ENCODE results near the gene CIC.

CIC gene

DNA sequence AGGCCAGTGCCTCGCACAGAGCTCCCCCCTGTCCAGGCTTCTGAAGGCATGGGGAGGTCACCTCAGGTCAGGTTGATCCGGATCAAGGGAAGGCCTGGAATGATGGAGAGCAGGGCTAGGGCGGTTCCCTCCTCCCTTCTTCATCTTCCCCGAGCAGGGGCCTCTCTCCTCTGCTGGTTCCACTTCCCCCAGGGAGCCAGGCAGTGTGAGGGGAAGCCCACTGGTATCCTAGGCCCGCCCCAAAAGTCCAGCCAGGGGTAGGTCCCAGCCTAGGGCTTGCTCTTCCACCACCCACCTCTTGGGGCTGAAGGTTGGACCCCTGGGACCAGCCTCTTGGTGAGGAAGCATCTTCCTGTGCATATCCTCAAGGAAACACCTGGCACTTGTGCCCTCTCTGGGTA lies 16.5 kb downstream of the CIC start:
- DNase-seq (ENCODE audit: low spot score in 2 of 2) (no peak), ATAC-seq (no peak)
- Mint-ChIP-seq H3K9me3 (no peaks in the 10 kb centered on the region), H3K4me1 (peaks cover 19% of the 10 kb centered on the region), H3K27ac (peak overlapping the region; percentile 90), H3K36me3 (peaks cover 61% of the 10 kb centered on the region), H3K4me3 (peak overlapping the region; percentile 84)

DNA sequence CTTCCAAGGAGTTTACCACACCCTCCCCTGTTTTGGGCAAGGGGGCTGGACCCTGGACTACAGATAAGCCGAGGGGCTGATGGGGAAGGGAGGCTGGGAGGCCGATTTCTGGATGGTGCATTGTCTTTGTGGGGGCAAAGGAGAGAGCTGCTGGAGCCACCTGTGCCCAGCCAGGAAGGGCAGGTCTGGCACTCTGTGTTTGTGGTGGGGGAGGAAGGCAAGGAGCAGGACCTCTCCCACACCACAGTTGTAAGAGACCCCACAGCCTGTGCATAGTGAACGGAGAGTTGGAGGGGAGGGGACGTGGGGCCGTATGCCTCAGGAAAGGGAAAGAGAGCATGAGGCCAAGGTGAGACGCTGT lies 16.9 kb downstream of the CIC start:
- H3K9me3 Mint-ChIP-seq: no peaks in the 10 kb centered on the region
- H3K4me3 Mint-ChIP-seq: peak overlapping the region; percentile 84
- no peak for DNase-seq (ENCODE audit: low spot score in 2 of 2)
- H3K36me3 Mint-ChIP-seq: peaks cover 65% of the 10 kb centered on the region
- H3K27ac Mint-ChIP-seq: peak overlapping the region; percentile 90
- peaks cover 19% of the 10 kb centered on the region for H3K4me1 Mint-ChIP-seq
- no peak for ATAC-seq

DNA sequence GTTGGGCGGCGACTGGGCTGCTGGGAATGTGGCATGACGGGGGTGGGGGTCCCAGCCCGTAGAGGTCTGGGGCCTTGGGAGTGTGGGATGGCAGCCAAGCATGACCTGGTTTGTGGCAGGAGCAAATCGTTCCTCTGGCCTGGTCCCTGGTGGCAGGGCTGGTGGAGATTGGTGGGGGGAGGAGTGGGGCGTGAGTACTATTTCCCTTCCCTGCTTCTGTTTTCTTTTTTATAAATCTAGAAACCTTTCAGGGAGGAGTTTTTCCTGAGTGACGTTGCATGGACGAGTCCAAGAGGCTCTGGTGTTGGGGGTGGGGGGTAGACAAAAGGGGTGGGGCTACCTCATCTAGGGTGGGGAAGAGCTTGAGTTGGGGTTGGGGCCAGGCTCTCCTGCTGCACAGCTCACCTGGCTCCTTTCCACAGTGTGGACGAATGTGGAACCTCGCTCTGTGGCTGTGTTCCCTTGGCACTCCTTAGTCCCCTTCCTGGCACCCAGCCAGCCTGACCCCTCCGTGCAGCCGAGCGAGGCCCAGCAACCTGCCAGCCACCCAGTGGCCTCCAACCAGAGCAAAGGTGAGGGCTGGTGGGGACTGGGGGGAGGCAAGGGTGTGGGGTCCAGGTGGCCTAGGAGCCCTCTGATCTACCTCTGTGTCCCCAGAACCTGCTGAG lies 17.4 kb downstream of the CIC start:
- peaks cover 69% of the 10 kb centered on the region for H3K36me3 Mint-ChIP-seq
- H3K9me3 Mint-ChIP-seq: no peaks in the 10 kb centered on the region
- H3K27ac Mint-ChIP-seq: peak overlapping the region; percentile 90
- ATAC-seq (no peak), DNase-seq (ENCODE audit: low spot score in 2 of 2) (no peak)
- H3K4me3 Mint-ChIP-seq: peak overlapping the region; percentile 84
- peaks cover 21% of the 10 kb centered on the region for H3K4me1 Mint-ChIP-seq

DNA sequence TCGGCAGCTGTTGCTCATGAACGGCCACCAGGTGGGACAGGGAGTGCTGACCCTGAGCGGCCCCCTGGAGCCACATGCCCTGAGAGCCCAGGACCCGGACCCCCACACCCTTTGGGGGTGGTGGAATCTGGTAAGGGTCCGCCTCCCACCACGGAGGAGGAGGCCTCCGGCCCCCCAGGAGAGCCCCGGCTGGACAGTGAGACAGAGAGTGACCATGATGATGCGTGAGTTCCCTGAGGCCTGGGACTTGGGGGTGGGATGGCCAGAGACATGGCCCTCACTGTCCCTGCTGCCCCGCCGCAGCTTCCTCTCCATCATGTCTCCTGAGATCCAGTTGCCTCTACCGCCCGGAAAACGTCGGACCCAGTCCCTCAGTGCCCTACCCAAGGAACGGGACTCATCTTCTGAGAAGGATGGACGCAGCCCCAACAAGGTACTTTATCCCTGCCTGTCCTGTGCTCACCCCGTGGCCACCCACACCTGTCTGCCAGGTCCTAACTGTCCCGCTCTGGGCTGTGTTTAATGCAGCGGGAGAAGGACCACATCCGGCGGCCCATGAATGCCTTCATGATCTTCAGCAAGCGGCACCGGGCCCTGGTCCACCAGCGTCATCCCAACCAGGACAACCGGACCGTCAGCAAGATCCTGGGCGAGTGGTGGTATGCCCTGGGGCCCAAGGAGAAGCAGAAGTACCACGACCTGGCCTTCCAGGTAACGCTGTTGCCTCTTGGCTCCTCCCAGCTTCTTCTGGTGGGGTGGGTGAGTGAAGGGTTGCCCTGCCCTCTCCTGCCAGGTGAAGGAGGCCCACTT lies 18.2 kb downstream of the CIC start:
- ATAC-seq (no peak), DNase-seq (ENCODE audit: low spot score in 2 of 2) (no peak)
- H3K9me3 Mint-ChIP-seq: no peaks in the 10 kb centered on the region
- peaks cover 69% of the 10 kb centered on the region for H3K36me3 Mint-ChIP-seq
- H3K4me1 Mint-ChIP-seq: peaks cover 26% of the 10 kb centered on the region
- H3K4me3 Mint-ChIP-seq: no peak overlapping the region
- no peak overlapping the region for H3K27ac Mint-ChIP-seq

DNA sequence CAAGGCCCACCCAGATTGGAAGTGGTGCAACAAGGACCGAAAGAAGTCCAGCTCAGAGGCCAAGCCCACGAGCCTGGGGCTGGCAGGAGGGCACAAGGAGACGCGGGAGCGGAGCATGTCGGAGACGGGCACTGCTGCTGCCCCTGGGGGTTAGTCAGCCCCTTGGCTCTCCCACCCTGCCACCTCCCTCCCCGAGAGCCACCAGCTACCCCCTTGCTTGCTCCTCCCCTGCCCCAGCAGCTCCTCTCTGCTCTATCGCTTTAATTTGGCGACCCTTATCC lies 18.7 kb downstream of the CIC start:
- H3K4me3 Mint-ChIP-seq: no peak overlapping the region
- DNase-seq (ENCODE audit: low spot score in 2 of 2): no peak
- H3K4me1 Mint-ChIP-seq: peaks cover 26% of the 10 kb centered on the region
- peaks cover 74% of the 10 kb centered on the region for H3K36me3 Mint-ChIP-seq
- H3K9me3 Mint-ChIP-seq: no peaks in the 10 kb centered on the region
- no peak overlapping the region for H3K27ac Mint-ChIP-seq
- ATAC-seq: no peak

DNA sequence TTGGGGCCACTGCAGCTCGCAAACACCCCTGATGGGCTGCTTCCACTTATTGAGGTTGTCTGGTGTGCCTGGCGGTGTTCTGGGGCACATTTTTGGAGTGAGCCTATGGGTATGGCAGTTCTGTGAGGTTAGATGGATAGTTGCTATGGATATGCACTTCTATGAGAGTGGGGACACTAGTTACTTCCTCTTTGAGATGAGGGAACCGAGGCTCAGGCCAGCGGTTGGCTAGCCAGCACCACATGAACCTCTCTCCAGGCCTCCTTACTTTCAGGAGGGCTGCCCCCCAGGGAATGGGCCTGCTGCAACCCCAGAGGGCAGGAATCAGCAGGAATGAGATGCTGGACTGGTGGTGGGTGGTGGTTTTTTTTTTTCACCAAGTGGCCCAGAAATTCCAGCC lies 19.3 kb downstream of the CIC start:
- Mint-ChIP-seq H3K4me1 (peaks cover 26% of the 10 kb centered on the region), H3K4me3 (no peak overlapping the region), H3K9me3 (no peaks in the 10 kb centered on the region), H3K27ac (no peak overlapping the region), H3K36me3 (peaks cover 81% of the 10 kb centered on the region)
- no peak for ATAC-seq
- DNase-seq (ENCODE audit: low spot score in 2 of 2): no peak

DNA sequence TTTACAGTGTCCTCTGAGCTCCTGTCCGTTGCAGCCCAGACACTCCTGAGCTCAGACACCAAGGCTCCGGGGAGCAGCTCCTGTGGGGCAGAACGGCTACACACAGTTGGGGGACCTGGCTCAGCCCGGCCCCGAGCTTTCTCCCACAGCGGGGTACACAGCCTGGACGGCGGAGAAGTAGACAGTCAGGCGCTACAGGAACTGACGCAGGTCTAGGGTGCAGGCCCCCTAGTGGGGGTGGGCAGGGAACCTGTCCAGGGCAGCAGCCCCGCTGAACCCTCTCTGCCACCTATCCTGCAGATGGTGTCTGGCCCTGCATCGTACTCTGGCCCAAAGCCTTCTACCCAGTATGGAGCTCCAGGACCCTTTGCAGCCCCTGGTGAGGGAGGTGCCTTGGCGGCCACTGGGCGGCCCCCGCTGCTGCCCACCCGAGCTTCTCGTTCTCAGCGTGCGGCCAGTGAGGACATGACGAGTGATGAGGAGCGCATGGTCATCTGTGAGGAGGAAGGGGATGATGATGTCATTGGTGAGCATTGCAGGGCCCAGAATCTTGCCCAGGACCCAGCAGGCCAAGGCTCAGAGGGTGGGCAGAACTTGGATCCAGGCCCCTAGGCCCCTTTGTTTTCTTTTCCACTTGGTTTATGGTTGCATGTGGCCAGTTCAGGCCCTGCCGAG lies 20.0 kb downstream of the CIC start:
- Mint-ChIP-seq H3K4me1 (peaks cover 26% of the 10 kb centered on the region), H3K27ac (no peak overlapping the region), H3K4me3 (no peak overlapping the region), H3K36me3 (peaks cover 87% of the 10 kb centered on the region), H3K9me3 (no peaks in the 10 kb centered on the region)
- ATAC-seq: no peak
- DNase-seq (ENCODE audit: low spot score in 2 of 2): no peak

DNA sequence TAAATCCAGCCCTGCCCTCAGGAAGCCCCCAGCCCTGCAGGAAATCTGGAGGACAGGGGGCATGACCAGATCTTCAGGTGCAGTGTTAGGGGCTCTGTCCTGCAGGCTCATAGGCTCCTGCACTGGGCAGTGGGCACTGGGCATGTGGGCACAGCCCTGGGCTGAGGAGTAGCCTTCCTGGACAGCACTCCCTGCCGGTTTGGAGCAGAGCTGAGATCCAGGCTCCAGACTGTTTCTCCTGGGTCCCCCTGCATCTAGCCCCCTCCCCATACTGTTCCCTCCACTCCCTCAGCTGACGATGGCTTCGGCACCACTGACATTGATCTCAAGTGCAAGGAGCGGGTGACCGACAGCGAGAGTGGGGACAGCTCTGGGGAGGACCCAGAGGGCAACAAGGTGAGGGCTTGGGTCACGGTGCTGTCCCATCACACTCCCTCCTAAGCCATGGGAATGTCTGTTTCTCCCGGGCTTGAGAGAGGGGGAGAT lies 20.5 kb downstream of the CIC start:
- DNase-seq (ENCODE audit: low spot score in 2 of 2) (no peak), ATAC-seq (no peak)
- Mint-ChIP-seq H3K27ac (no peak overlapping the region), H3K4me1 (peaks cover 24% of the 10 kb centered on the region), H3K36me3 (peaks cover 91% of the 10 kb centered on the region), H3K4me3 (no peak overlapping the region), H3K9me3 (no peaks in the 10 kb centered on the region)

DNA sequence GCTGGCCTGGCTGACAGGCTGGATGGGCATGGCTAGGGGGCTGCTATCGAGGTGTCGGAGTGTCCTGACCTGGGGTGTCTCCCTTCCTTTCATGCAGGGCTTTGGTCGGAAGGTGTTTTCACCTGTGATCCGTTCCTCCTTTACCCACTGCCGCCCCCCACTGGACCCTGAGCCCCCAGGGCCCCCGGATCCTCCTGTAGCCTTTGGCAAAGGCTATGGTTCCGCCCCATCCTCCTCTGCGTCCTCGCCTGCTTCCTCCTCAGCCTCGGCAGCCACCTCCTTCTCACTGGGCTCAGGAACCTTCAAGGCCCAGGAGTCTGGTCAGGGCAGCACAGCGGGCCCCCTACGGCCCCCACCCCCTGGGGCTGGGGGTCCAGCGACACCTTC lies 21.1 kb downstream of the CIC start:
- DNase-seq (ENCODE audit: low spot score in 2 of 2) (no peak), ATAC-seq (no peak)
- Mint-ChIP-seq H3K9me3 (no peaks in the 10 kb centered on the region), H3K27ac (no peak overlapping the region), H3K4me3 (no peak overlapping the region), H3K36me3 (peaks cover 90% of the 10 kb centered on the region), H3K4me1 (peaks cover 19% of the 10 kb centered on the region)

DNA sequence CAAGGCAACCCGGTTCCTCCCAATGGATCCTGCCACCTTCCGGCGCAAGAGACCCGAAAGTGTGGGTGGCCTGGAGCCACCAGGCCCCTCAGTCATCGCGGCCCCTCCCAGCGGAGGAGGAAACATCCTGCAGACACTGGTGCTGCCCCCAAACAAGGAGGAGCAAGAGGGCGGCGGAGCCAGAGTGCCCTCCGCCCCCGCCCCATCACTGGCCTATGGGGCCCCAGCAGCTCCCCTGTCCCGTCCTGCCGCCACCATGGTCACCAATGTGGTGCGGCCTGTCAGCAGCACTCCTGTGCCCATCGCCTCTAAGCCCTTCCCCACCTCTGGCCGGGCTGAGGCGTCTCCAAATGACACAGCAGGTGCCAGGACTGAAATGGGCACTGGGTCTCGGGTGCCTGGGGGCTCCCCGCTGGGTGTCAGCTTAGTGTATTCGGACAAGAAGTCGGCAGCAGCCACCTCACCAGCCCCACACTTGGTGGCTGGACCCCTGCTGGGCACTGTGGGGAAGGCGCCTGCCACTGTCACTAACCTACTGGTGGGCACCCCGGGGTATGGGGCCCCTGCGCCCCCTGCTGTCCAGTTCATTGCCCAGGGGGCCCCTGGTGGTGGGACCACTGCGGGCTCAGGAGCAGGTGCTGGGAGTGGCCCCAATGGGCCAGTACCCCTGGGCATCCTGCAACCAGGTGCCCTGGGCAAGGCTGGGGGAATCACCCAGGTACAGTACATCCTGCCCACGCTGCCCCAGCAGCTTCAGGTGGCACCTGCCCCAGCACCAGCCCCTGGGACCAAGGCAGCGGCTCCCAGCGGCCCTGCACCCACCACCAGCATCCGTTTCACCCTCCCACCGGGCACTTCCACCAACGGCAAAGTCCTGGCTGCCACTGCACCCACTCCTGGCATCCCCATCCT lies 21.7 kb downstream of the CIC start:
- H3K4me3 Mint-ChIP-seq: no peak overlapping the region

DNA sequence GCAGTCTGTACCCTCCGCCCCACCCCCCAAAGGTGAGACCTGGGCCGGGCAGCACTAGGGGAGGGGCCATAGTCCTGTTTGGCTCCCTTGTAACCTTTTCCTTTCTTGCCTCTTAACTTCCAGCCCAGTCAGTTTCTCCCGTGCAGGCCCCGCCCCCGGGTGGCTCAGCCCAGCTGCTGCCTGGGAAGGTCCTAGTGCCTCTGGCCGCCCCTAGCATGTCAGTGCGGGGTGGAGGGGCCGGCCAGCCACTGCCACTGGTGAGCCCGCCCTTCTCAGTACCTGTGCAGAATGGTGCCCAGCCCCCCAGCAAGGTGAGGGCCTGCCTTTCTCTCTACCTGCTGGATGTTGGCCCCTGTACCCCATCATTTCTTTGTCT lies 22.4 kb downstream of the CIC start:
- Mint-ChIP-seq H3K9me3 (no peaks in the 10 kb centered on the region), H3K27ac (peak overlapping the region; percentile 73), H3K4me1 (peaks cover 13% of the 10 kb centered on the region), H3K4me3 (no peak overlapping the region), H3K36me3 (peaks cover 93% of the 10 kb centered on the region)
- ATAC-seq: no peak
- no peak for DNase-seq (ENCODE audit: low spot score in 2 of 2)

More for the DNA sequence above, 21.7 kb downstream of the CIC start:
- ATAC-seq (peak; percentile 71), DNase-seq (ENCODE audit: low spot score in 2 of 2) (no peak)
- Mint-ChIP-seq H3K36me3 (peaks cover 90% of the 10 kb centered on the region), H3K9me3 (no peaks in the 10 kb centered on the region), H3K27ac (peak overlapping the region; percentile 73), H3K4me1 (peaks cover 12% of the 10 kb centered on the region)

DNA sequence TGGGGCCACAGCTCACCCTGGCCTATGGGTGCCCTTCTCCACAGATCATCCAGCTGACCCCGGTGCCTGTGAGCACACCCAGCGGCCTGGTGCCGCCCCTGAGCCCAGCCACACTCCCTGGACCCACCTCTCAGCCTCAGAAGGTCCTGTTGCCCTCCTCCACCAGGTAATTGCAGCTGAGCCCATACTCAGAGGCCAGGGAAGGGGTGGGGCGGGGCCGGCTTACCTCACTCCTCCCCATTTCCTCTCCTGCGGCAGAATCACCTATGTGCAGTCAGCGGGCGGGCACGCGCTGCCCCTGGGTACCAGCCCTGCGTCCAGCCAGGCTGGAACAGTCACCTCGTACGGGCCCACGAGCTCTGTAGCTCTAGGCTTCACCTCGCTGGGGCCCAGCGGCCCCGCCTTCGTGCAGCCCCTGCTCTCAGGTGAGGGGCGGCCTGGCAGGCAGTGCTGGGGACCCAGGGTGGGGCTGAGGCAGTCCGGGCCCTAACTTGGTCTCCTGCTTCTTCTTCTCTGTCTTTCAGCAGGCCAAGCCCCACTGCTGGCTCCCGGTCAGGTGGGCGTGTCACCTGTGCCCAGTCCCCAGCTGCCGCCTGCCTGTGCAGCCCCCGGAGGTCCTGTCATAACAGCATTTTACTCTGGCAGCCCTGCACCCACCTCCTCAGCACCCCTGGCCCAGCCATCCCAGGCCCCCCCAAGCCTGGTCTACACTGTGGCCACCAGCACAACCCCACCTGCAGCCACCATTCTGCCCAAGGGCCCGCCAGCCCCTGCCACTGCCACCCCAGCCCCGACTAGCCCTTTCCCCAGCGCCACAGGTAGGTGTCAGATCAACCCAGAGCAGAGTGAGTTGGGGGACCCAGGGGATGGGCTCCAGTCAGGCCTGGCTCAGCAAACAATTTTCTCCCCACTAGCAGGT lies 23.2 kb downstream of the CIC start:
- Mint-ChIP-seq H3K36me3 (peaks cover 92% of the 10 kb centered on the region), H3K4me1 (peaks cover 13% of the 10 kb centered on the region), H3K4me3 (no peak overlapping the region), H3K9me3 (no peaks in the 10 kb centered on the region), H3K27ac (peak overlapping the region; percentile 73)
- ATAC-seq (no peak), DNase-seq (ENCODE audit: low spot score in 2 of 2) (no peak)

DNA sequence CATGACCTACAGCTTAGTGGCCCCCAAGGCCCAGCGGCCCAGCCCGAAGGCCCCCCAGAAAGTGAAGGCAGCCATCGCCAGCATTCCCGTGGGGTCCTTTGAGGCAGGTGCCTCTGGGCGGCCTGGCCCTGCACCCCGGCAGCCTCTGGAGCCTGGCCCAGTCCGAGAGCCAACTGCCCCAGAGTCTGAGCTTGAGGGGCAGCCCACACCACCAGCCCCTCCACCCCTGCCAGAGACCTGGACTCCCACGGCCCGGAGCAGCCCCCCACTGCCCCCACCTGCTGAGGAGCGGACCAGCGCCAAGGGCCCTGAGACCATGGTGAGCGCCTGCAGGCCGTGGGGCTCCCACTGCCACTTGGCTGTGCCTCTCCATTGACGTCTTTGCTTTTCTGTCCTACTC lies 23.9 kb downstream of the CIC start:
- Mint-ChIP-seq H3K36me3 (peaks cover 85% of the 10 kb centered on the region), H3K27ac (no peak overlapping the region), H3K9me3 (no peaks in the 10 kb centered on the region), H3K4me1 (peaks cover 13% of the 10 kb centered on the region), H3K4me3 (no peak overlapping the region)
- DNase-seq (ENCODE audit: low spot score in 2 of 2) (no peak), ATAC-seq (no peak)

DNA sequence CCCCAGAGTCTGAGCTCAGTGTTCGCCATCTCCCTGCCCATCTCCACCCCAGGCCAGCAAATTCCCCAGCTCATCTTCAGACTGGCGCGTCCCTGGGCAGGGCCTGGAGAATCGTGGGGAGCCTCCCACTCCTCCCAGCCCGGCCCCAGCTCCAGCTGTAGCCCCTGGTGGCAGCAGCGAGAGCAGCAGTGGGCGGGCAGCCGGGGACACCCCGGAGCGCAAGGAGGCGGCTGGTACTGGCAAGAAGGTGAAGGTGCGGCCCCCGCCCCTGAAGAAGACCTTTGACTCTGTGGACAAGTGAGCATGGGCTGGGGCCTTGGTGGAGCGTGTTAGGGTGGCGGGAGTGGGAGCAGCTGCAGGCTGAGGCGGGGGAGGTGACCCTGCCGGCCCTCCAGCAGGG lies 24.5 kb downstream of the CIC start:
- no peak overlapping the region for H3K4me3 Mint-ChIP-seq
- H3K27ac Mint-ChIP-seq: no peak overlapping the region
- peaks cover 80% of the 10 kb centered on the region for H3K36me3 Mint-ChIP-seq
- H3K4me1 Mint-ChIP-seq: peaks cover 13% of the 10 kb centered on the region
- ATAC-seq (no peak), DNase-seq (ENCODE audit: low spot score in 2 of 2) (no peak)
- no peaks in the 10 kb centered on the region for H3K9me3 Mint-ChIP-seq

All from stimulated activated effector memory CD8-positive, alpha-beta T cell treated with anti-CD3 and anti-CD28 coated beads, Interleukin-12 subunit alpha, Interleukin-12 subunit beta, amount 100 ng/mL, for 72 hours (primary cell).